HepG2 (cell line): ENCODE results near the gene SACS.

Experiments used
- CHD2 ChIP-seq: IDR thresholded peaks from 2 replicates; pipeline ENCODE4 v1.6.1; 2011; ENCODE audit warnings: low read depth, low read length, improper control_type of control experiment
- SMAD9 ChIP-seq: sonication (generic); formaldehyde crosslinking; IDR thresholded peaks from 2 replicates; pipeline ENCODE4 v1.5.1; 2020; ENCODE audit warnings: mild to moderate bottlenecking, missing genetic modification reagents
- TRIM22 ChIP-seq: fragments of 450-650 bp; IDR thresholded peaks from 2 replicates; pipeline ENCODE4 v1.6.1; 2017

- TF ChIP-seq SMAD9 (CRISPR knock-in tag) (no peak), TRIM22 (no peak), CHD2 (no peak)
These were observed 29.5 kb upstream of the SACS start for GRCh38 chr13:23462815-23463559.
